H9 (cell line): ENCODE results near the gene C2CD4A. TPM values are rescaled to one million over a fixed set of nuclear protein-coding genes. Genes with fewer than 3 reads are reported as not detected.

Experiments
- DNase-seq: peaks from one replicate; pipeline ENCODE4 v3.0.0-alpha.2; 2017
- H2AFZ ChIP-seq: one replicate; pipeline ENCODE4 v1.6.1; 2013; ENCODE audit warnings: mild to moderate bottlenecking, low read length, control low read depth, moderate library complexity
- H2AK5ac ChIP-seq: 2 replicates; pipeline ENCODE4 v1.6.1; 2013; ENCODE audit warnings: low read length, control low read depth, mixed read lengths; ENCODE audit not compliant: insufficient read length
- H2BK120ac ChIP-seq: one replicate; pipeline ENCODE4 v1.6.1; 2013; ENCODE audit warnings: low read depth, mild to moderate bottlenecking, low read length, control low read depth, inconsistent platforms; ENCODE audit not compliant: poor library complexity, severe bottlenecking
- H2BK12ac ChIP-seq: 2 replicates; pipeline ENCODE4 v1.6.1; 2013; ENCODE audit warnings: low read length, control low read depth, mixed read lengths, low read depth; ENCODE audit not compliant: insufficient read length
- H2BK15ac ChIP-seq: 2 replicates; pipeline ENCODE4 v1.6.1; 2013; ENCODE audit warnings: low read depth, low read length, control low read depth
- H2BK20ac ChIP-seq: one replicate; pipeline ENCODE4 v1.6.1; 2013; ENCODE audit warnings: low read depth, mild to moderate bottlenecking, low read length, control low read depth, inconsistent platforms; ENCODE audit not compliant: poor library complexity, severe bottlenecking
- H2BK5ac ChIP-seq: 2 replicates; pipeline ENCODE4 v1.6.1; 2013; ENCODE audit warnings: low read length, control low read depth, mixed read lengths; ENCODE audit not compliant: insufficient read length
- H3K14ac ChIP-seq: 2 replicates; pipeline ENCODE4 v1.6.1; 2013; ENCODE audit warnings: low read length, control low read depth; ENCODE audit not compliant: insufficient read depth
- H3K18ac ChIP-seq: 2 replicates; pipeline ENCODE4 v1.6.1; 2013; ENCODE audit warnings: low read depth, mild to moderate bottlenecking, mixed read lengths, low read length, control low read depth; ENCODE audit not compliant: insufficient read length
- H3K23ac ChIP-seq: 2 replicates; pipeline ENCODE4 v1.6.1; 2013; ENCODE audit warnings: low read length, control low read depth, mixed read lengths, low read depth; ENCODE audit not compliant: insufficient read length
- H3K23me2 ChIP-seq: 2 replicates; pipeline ENCODE4 v1.6.1; 2013; ENCODE audit warnings: low read depth, mild to moderate bottlenecking, mixed read lengths, low read length, control low read depth; ENCODE audit not compliant: insufficient read length, poor library complexity, severe bottlenecking
- H3K27ac ChIP-seq: 2 replicates; pipeline ENCODE4 v1.5.1; 2013; ENCODE audit warnings: low read length, control low read depth, mixed read lengths, low read depth; ENCODE audit not compliant: insufficient read length
- H3K27me3 ChIP-seq: 2 replicates; pipeline ENCODE4 v1.6.1; 2013; ENCODE audit warnings: low read length, control low read depth, inconsistent platforms; ENCODE audit not compliant: insufficient read depth
- H3K4ac ChIP-seq: 2 replicates; pipeline ENCODE4 v1.6.1; 2013; ENCODE audit warnings: low read depth, mild to moderate bottlenecking, control low read depth, inconsistent platforms, low read length, moderate library complexity
- H3K4me1 ChIP-seq: 2 replicates; pipeline ENCODE4 v1.6.1; 2013; ENCODE audit warnings: low read length, control low read depth, inconsistent platforms; ENCODE audit not compliant: insufficient read depth
- H3K4me2 ChIP-seq: 2 replicates; pipeline ENCODE4 v1.6.1; 2013; ENCODE audit warnings: low read length, control low read depth, mixed read lengths; ENCODE audit not compliant: insufficient read length, insufficient read depth
- H3K56ac ChIP-seq: 2 replicates; pipeline ENCODE4 v1.6.1; 2013; ENCODE audit warnings: low read depth, mild to moderate bottlenecking, mixed read lengths, low read length, control low read depth; ENCODE audit not compliant: insufficient read length
- H3K79me1 ChIP-seq: 2 replicates; pipeline ENCODE4 v1.6.1; 2013; ENCODE audit warnings: low read depth, mild to moderate bottlenecking, moderate library complexity, low read length, control low read depth, inconsistent platforms; ENCODE audit not compliant: insufficient read depth, poor library complexity, severe bottlenecking
- H3K79me2 ChIP-seq: 2 replicates; pipeline ENCODE4 v1.6.1; 2013; ENCODE audit warnings: low read length, control low read depth, inconsistent platforms; ENCODE audit not compliant: insufficient read depth
- H3K9ac ChIP-seq: 2 replicates; pipeline ENCODE4 v1.6.1; 2013; ENCODE audit warnings: low read length, control low read depth, mixed read lengths; ENCODE audit not compliant: insufficient read length; ENCODE audit errors: extremely low read depth
- H3K9me3 ChIP-seq: one replicate; pipeline ENCODE4 v1.6.1; 2013; ENCODE audit warnings: low read depth, low read length, inconsistent platforms; ENCODE audit not compliant: control insufficient read depth
- H3T11ph ChIP-seq: one replicate; pipeline ENCODE4 v1.6.1; 2013; ENCODE audit warnings: mild to moderate bottlenecking, low read length, control low read depth, inconsistent platforms
- H4K20me1 ChIP-seq: one replicate; pipeline ENCODE4 v1.6.1; 2013; ENCODE audit not compliant: control insufficient read depth, insufficient read length, insufficient read depth
- H4K5ac ChIP-seq: 2 replicates; pipeline ENCODE4 v1.6.1; 2013; ENCODE audit warnings: low read depth, mild to moderate bottlenecking, mixed read lengths, low read length, control low read depth; ENCODE audit not compliant: insufficient read length
- H4K8ac ChIP-seq: replicated peaks from 2 replicates; pipeline ENCODE4 v1.6.1; 2013; ENCODE audit warnings: low read length, control low read depth, mixed read lengths, low read depth; ENCODE audit not compliant: insufficient read length
- H4K91ac ChIP-seq: 2 replicates; pipeline ENCODE4 v1.6.1; 2013; ENCODE audit warnings: low read depth, mild to moderate bottlenecking, moderate library complexity, mixed read lengths, low read length, control low read depth; ENCODE audit not compliant: insufficient read length
- H3K27ac Mint-ChIP-seq, 3 experiments: 2 replicates in 2 of 3; 3 replicates in 1 of 3; pipeline ENCODE4 v1.8.0; 2020 to 2021; ENCODE audit warnings: mixed read lengths in 3 of 3, mild to moderate bottlenecking in 1 of 3, moderate library complexity in 1 of 3
- H3K27me3 Mint-ChIP-seq: 2 replicates; pipeline ENCODE4 v1.8.0; 2021; ENCODE audit warnings: low read depth, mild to moderate bottlenecking, moderate library complexity, mixed read lengths
- H3K36me3 Mint-ChIP-seq, 3 experiments: 2 replicates in 2 of 3; 3 replicates in 1 of 3; pipeline ENCODE4 v1.8.0; 2020 to 2021; ENCODE audit warnings: low read depth in 3 of 3, mixed read lengths in 3 of 3; ENCODE audit not compliant: insufficient read depth in 1 of 3
- H3K4me1 Mint-ChIP-seq, 2 experiments: 2 replicates each; pipeline ENCODE4 v1.8.0; 2020; ENCODE audit warnings: mixed read lengths in 2 of 2
- H3K4me3 Mint-ChIP-seq, 2 experiments: 2 replicates in 1 of 2; 3 replicates in 1 of 2; pipeline ENCODE4 v1.8.0; 2020 to 2021; ENCODE audit warnings: mild to moderate bottlenecking in 2 of 2, mixed read lengths in 2 of 2, moderate library complexity in 1 of 2
- H3K9me3 Mint-ChIP-seq, 2 experiments: 2 replicates in 1 of 2; 3 replicates in 1 of 2; pipeline ENCODE4 v1.8.0; 2020; ENCODE audit warnings: mild to moderate bottlenecking in 2 of 2, mixed read lengths in 2 of 2, moderate library complexity in 1 of 2
- WGBS: extraction: QIAGEN DNeasy Blood & Tissue Kit; methylation state at CpG from one replicate; pipeline ENCODE4 v1.1.7; 2013; ENCODE audit warnings: missing lambda C conversion rate, low lambda C conversion rate, mixed read lengths; ENCODE audit not compliant: insufficient read length; ENCODE audit errors: extremely low coverage; 5-methylcytosine and 5-hydroxymethylcytosine counted together
- total RNA-seq: library from RNA; stranded (reverse); gene quantifications from 2 replicates; pipeline ENCODE4 v1.2.1, GENCODE V29; 2021
- TF ChIP-seq, protein P1 (sequence below): fragments of 200-600 bp; sonication (generic); conservative IDR thresholded peaks from 3 replicates; pipeline ENCODE4 v1.8.0; 2021; ENCODE audit warnings: antibody characterized with exemption, mild to moderate bottlenecking

The C2CD4A gene
- total RNA-seq, 1 experiment from 2014 or later = not detected

DNA sequence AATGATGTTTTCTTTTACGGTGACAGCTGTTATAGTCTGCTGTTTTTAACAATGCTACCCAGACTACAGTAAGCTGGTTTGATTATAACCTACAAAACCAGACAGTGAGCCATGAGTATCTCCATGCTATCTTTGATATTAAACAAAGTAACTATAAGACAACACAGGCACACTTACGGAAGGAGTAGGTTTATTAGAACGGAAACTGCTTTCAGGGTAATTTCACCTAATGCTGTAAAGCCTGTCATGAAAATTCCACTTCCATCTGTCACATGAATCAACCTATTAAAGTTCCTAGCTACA is 39.6 kb upstream of the C2CD4A start:
- Histone ChIP-seq H3K23me2 (no peaks in the 10 kb centered on the region), H3K4ac (no peak overlapping the region), H3K9ac (no peak overlapping the region), H3K4me2 (no peak overlapping the region), H3K4me1 (no peaks in the 10 kb centered on the region), H2BK5ac (no peak overlapping the region), H3K18ac (no peak overlapping the region), H2BK12ac (no peak overlapping the region), H3K9me3 (no peaks in the 10 kb centered on the region), H4K5ac (no peak overlapping the region), H3K27ac (no peak overlapping the region), H3K56ac (no peak overlapping the region), H2BK120ac (no peak overlapping the region), H3K14ac (no peak overlapping the region), H2AFZ (no peak overlapping the region), H3T11ph (no peak overlapping the region), H4K8ac (no peak overlapping the region), H3K79me2 (no peaks in the 10 kb centered on the region), H2AK5ac (no peak overlapping the region), H3K27me3 (no peaks in the 10 kb centered on the region), H4K91ac (no peak overlapping the region), H2BK15ac (no peak overlapping the region), H2BK20ac (no peak overlapping the region), H3K79me1 (no peaks in the 10 kb centered on the region), H4K20me1 (no peaks in the 10 kb centered on the region), H3K23ac (no peak overlapping the region)
- DNase-seq = no peak
- Mint-ChIP-seq H3K4me1 (no peaks in the 10 kb centered on the region), H3K9me3 (no peaks in the 10 kb centered on the region), H3K27ac (no peak overlapping the region), H3K36me3 (no peaks in the 10 kb centered on the region), H3K27me3 (no peaks in the 10 kb centered on the region), H3K4me3 (no peak overlapping the region)
- no CpG with 5 or more reads among the region's 3 CpGs for WGBS
- TF ChIP-seq, protein P1, sequence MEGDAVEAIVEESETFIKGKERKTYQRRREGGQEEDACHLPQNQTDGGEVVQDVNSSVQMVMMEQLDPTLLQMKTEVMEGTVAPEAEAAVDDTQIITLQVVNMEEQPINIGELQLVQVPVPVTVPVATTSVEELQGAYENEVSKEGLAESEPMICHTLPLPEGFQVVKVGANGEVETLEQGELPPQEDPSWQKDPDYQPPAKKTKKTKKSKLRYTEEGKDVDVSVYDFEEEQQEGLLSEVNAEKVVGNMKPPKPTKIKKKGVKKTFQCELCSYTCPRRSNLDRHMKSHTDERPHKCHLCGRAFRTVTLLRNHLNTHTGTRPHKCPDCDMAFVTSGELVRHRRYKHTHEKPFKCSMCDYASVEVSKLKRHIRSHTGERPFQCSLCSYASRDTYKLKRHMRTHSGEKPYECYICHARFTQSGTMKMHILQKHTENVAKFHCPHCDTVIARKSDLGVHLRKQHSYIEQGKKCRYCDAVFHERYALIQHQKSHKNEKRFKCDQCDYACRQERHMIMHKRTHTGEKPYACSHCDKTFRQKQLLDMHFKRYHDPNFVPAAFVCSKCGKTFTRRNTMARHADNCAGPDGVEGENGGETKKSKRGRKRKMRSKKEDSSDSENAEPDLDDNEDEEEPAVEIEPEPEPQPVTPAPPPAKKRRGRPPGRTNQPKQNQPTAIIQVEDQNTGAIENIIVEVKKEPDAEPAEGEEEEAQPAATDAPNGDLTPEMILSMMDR = no peak
